HG02981 (cell line): ENCODE data around the gene KLK10.

ENCODE experiments used
- ATAC-seq: cut with Tn5 transposase; IDR thresholded peaks from one replicate; pipeline ENCODE4 v1.9.1; 2021; ENCODE audit warnings: mild to moderate bottlenecking, moderate library complexity; ENCODE audit not compliant: unreplicated experiment

The KLK10 gene

GRCh38 chr19:51026554-51026831 is 7.0 kb upstream of the KLK10 start, which contains the start of gene KLK11:
Gene KLK11, minus strand, starts transcription at chr19:51026616. Its CDS starts 985 bp downstream, at chr19:51025631.
- no peak for ATAC-seq

- ATAC-seq, result no peak
Observed at GRCh38 chr19:51025809-51026553, 6.5 kb upstream of the KLK10 start.

- no peak for ATAC-seq
Observed at GRCh38 chr19:51025401-51025800, 5.9 kb upstream of the KLK10 start.

- ATAC-seq, result no peak
Observed at GRCh38 chr19:51024924-51025323, 5.4 kb upstream of the KLK10 start.

GRCh38 chr19:51023946-51024345 is 4.4 kb upstream of the KLK10 start:
- ATAC-seq, result no peak

- ATAC-seq, result no peak
Observed at GRCh38 chr19:51022526-51022925, 3.0 kb upstream of the KLK10 start.

GRCh38 chr19:51020988-51021651 is 1.6 kb upstream of the KLK10 start:
- no peak for ATAC-seq

- ATAC-seq, result no peak
Observed at GRCh38 chr19:51018745-51019543, 565 bp downstream of the KLK10 start.

GRCh38 chr19:51016798-51017683 is 2.5 kb downstream of the KLK10 start:
- ATAC-seq, result no peak

- ATAC-seq, result no peak
Observed at GRCh38 chr19:51015691-51016267, 3.7 kb downstream of the KLK10 start.

GRCh38 chr19:51014242-51014641 is 5.3 kb downstream of the KLK10 start:
- ATAC-seq, result no peak

GRCh38 chr19:51012661-51013190 is 6.8 kb downstream of the KLK10 start:
- ATAC-seq, result no peak

- no peak for ATAC-seq
Observed at GRCh38 chr19:51010066-51010795, 9.3 kb downstream of the KLK10 start.

- ATAC-seq, result no peak
Observed at GRCh38 chr19:51009061-51009891, 10.2 kb downstream of the KLK10 start.

GRCh38 chr19:51007488-51007887 is 12.0 kb downstream of the KLK10 start:
- ATAC-seq, result no peak

GRCh38 chr19:51006406-51006805 is 13.1 kb downstream of the KLK10 start:
- ATAC-seq, result no peak

- no peak for ATAC-seq
Observed at GRCh38 chr19:51005248-51005647, 14.3 kb downstream of the KLK10 start.

- no peak for ATAC-seq
Observed at GRCh38 chr19:51003316-51003715, 16.2 kb downstream of the KLK10 start.
